ENCODE results near the gene DNASE1.
A peak's percentile ranks its signal among the peaks of the same experiment; 100 is the strongest.

DNASE1 gene

GRCh38 chr16:3610698-3611145 lies 43.8 kb upstream of the DNASE1 start:
- Histone ChIP-seq H3K27ac (peak overlapping the region; percentile 66 to 91), H3K4me3 (peak overlapping the region; percentile 99)
- DNase-seq (ENCODE audit: low spot score), result no peak
- TF ChIP-seq CTCF (IDR thresholded peaks at IDR 0.05), result no peak

GRCh38 chr16:3611146-3611975 lies 43.1 kb upstream of the DNASE1 start, which contains the start of gene SLX4:
Gene SLX4, minus strand, starts transcription at chr16:3611606. Its CDS starts 2,642 bp downstream, at chr16:3608964.
- Histone ChIP-seq H3K27ac (peak within 1 kb of the TSS; percentile 66 to 91), H3K4me3 (peak within 1 kb of the TSS; percentile 99)
- no peak for TF ChIP-seq CTCF (IDR thresholded peaks at IDR 0.05)
- DNase-seq (ENCODE audit: low spot score), result peak; percentile 92

- DNase-seq (ENCODE audit: low spot score), result no peak
- no peak for TF ChIP-seq CTCF (IDR thresholded peaks at IDR 0.05)
- H3K4me3 ChIP-seq, result peak overlapping the region; percentile 99
- no peak overlapping the region for H3K27ac ChIP-seq
Measured at GRCh38 chr16:3612510-3613466, 41.7 kb upstream of the DNASE1 start.

- Histone ChIP-seq H3K4me3 (no peak overlapping the region), H3K27ac (no peak overlapping the region)
- no peak for DNase-seq (ENCODE audit: low spot score)
- no peak for TF ChIP-seq CTCF (IDR thresholded peaks at IDR 0.05)
Measured at GRCh38 chr16:3618769-3619141, 35.7 kb upstream of the DNASE1 start.

- no peak for DNase-seq (ENCODE audit: low spot score)
- Histone ChIP-seq H3K27ac (no peak overlapping the region), H3K4me3 (no peak overlapping the region)
- no peak for TF ChIP-seq CTCF (IDR thresholded peaks at IDR 0.05)
Measured at GRCh38 chr16:3623642-3624041, 30.8 kb upstream of the DNASE1 start.

- Histone ChIP-seq H3K4me3 (no peak overlapping the region), H3K27ac (no peak overlapping the region)
- TF ChIP-seq CTCF (IDR thresholded peaks at IDR 0.05), result no peak
- DNase-seq (ENCODE audit: low spot score), result no peak
Measured at GRCh38 chr16:3625331-3625730, 29.2 kb upstream of the DNASE1 start.

All from coronary artery (tissue), 2 donors.